Activated CD4-positive, alpha-beta T cell treated with anti-CD3 and anti-CD28 coated beads, Interleukin-2, amount 10 ng/mL, durations not matched to agents 7 days and 5 days (primary cell): ENCODE results near the gene SRC. TPM values are rescaled to one million over a fixed set of nuclear protein-coding genes. Genes with fewer than 3 reads are reported as not detected.

Experiments
- CTCF ChIA-PET: fragments of 350-600 bp; sonication (Branson Sonifier 250); formaldehyde crosslinking; loops from one replicate; lab custom pipeline; 2021; ENCODE audit warnings: antibody characterized with exemption; lab: Charles Lee
- POLR2A ChIA-PET: fragments of 350-600 bp; sonication (Branson Sonifier 250); formaldehyde crosslinking; loops from one replicate; lab custom pipeline; 2021; ENCODE audit warnings: antibody characterized with exemption; lab: Charles Lee
- DNase-seq: peaks from one replicate; pipeline ENCODE4 v3.0.0-alpha.2; 2020
- H3K27ac Mint-ChIP-seq: one replicate; pipeline ENCODE4 v1.8.0; 2021; ENCODE audit warnings: mild to moderate bottlenecking, moderate library complexity, mixed read lengths
- H3K27me3 Mint-ChIP-seq: one replicate; pipeline ENCODE4 v1.8.0; 2021; ENCODE audit warnings: mixed read lengths
- H3K36me3 Mint-ChIP-seq: one replicate; pipeline ENCODE4 v1.8.0; 2021; ENCODE audit warnings: low read depth, mixed read lengths
- H3K4me1 Mint-ChIP-seq: one replicate; pipeline ENCODE4 v1.8.0; 2021; ENCODE audit warnings: mixed read lengths
- H3K4me3 Mint-ChIP-seq: one replicate; pipeline ENCODE4 v1.8.0; 2021; ENCODE audit warnings: mild to moderate bottlenecking, moderate library complexity, mixed read lengths
- H3K9me3 Mint-ChIP-seq: one replicate; pipeline ENCODE4 v1.8.0; 2021; ENCODE audit warnings: mixed read lengths
- total RNA-seq, 2 experiments: library from RNA; stranded (reverse); gene quantifications; one replicate each; pipeline ENCODE4 v1.2.3, GENCODE V29; 2021

SRC gene
- total RNA-seq, 2 experiments from 2014 or later, result 2.1 to 2.6 TPM

DNA sequence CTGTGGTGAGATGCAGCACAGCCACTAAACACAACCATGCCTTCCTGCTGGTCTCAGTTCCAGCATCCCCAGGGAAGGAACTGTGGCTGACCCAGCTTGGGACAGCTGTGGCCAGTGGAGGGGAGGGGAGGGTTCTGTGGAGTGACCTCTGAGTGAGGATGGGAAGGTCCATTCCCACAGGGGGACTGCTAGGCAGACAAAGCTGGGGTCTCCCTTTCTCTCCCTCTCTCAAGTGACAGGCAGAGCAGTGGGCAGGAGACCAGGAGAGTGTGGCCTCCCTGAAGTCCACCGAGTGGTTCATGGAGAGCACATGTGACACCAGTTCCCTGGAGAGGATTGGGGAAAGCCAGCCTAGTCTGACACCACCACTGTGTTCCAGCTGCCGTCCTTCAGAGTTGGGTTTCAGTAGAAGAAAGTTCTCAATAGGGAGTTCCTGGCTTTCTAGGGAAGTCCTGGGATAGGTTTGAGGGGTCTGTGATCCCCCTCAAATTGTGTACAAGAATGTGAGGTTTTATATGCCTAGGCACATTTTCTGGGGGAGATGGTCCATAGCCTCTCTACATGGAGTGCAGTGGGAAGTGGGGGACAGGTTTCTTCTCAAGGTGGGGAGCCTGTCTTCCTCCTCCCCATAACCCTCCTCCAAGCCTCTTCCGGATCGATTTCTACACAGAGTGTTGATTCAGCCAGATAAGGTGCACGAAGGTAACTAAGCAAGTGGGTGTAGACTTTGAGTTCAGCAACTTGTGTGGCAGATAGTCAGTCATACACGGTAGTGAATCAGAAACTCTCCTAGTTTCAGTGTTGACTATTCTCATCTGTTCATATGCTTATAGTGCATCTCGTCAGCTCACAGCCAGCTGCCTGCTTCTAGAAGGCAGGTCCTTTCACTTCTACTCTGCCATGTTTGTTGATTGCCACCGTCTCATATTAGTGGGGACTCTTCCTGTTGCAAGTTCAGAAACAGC, 37.6 kb upstream of the SRC start:
- DNase-seq, result no peak
- ChIA-PET CTCF (no interaction called here), POLR2A (no interaction called here)
- Mint-ChIP-seq H3K27ac (no peak overlapping the region), H3K4me1 (peaks cover 8% of the 10 kb centered on the region), H3K36me3 (peaks cover 5% of the 10 kb centered on the region), H3K9me3 (no peaks in the 10 kb centered on the region), H3K4me3 (no peak overlapping the region), H3K27me3 (no peaks in the 10 kb centered on the region)

DNA sequence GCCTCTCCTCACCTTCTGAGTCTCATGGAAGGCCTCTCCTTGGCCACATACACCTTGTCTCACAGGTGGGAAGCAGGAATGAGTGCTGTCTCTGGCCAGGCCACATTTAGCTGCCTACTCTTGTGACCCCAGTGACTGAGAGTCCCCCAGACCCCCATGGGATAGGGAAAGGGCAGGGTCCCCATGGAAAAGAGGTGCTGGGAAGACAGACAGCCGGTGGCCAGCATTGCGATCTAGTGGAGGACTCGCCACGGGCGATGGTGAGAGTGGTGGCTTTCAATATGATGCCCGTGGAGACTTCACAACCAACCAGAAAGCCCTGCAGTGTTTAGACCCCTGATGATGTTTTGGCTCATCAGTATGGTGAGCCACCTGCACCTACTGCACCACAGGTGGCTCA, 36.6 kb upstream of the SRC start:
- no peaks in the 10 kb centered on the region for H3K27me3 Mint-ChIP-seq
- ChIA-PET CTCF (no interaction called here), POLR2A (no interaction called here)
- H3K9me3 Mint-ChIP-seq, result no peaks in the 10 kb centered on the region
- H3K4me3 Mint-ChIP-seq, result no peak overlapping the region
- DNase-seq, result no peak
- H3K4me1 Mint-ChIP-seq, result peaks cover 8% of the 10 kb centered on the region
- H3K27ac Mint-ChIP-seq, result no peak overlapping the region
- H3K36me3 Mint-ChIP-seq, result peaks cover 4% of the 10 kb centered on the region

- DNase-seq, result no peak
- no peak overlapping the region for H3K27ac Mint-ChIP-seq
- POLR2A ChIA-PET, result no interaction called here
Observed at GRCh38 chr20:37309936-37310590, 35.9 kb upstream of the SRC start.

DNA sequence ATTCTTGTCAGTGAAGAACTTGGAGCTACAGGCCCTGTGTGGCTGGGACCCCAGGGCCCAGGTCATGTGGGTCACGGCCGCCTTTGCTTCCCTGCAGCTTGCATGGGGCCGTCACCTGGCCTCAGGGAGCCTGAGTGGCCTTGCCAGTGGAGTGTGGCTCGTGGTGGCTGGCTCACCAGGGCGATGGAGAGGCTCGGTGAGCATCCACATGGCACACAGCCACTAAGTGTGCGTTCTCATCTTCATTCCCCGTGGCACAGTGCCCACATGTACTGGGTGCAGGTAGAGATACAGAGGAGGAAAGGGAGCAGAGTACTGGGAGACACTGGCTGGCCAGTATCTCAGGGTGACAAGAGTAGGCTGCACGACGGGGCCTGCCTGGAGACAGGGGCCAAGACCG, 35.0 kb upstream of the SRC start:
- POLR2A ChIA-PET, result no interaction called here
- Mint-ChIP-seq H3K4me1 (peaks cover 17% of the 10 kb centered on the region), H3K27me3 (no peaks in the 10 kb centered on the region), H3K27ac (no peak overlapping the region), H3K9me3 (no peaks in the 10 kb centered on the region), H3K36me3 (peaks cover 3% of the 10 kb centered on the region), H3K4me3 (no peak overlapping the region)
- CTCF ChIA-PET, result no interaction called here
- DNase-seq, result no peak

More at GRCh38 chr20:37309936-37310590, 35.9 kb upstream of the SRC start:
- Mint-ChIP-seq H3K4me1 (peaks cover 10% of the 10 kb centered on the region), H3K9me3 (no peaks in the 10 kb centered on the region), H3K4me3 (no peak overlapping the region), H3K27me3 (no peaks in the 10 kb centered on the region), H3K36me3 (peaks cover 3% of the 10 kb centered on the region)
- CTCF ChIA-PET, result no interaction called here

DNA sequence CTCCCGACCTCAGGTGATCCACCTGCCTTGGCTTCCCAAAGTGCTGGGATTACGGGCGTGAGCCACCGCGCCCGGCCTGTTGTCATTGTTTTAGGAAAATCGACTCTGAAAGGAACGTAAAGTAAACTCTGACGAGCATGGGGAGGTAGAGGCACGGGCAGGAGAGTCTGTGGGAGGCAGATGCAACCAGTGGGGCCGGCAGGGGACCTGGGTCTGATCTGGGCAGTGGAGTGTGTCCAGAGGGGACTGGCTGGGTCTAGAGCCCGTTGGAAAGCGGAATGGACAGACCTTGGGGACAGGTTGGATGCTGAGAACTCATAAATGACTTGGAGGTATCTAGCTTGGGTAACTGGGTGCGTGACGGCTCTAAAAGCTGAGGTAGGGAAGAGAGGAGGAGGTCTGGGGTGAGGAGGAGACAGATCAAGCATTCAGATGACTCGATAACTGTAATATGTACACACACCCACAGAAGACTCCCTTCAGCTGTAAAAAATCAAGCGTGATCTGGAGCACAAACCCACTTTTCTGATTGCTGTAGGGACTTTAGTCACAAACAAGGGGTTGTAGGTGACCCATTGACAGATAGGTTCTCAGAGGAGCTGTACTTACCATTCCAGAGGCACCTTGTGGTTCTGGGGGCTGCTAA, 34.1 kb upstream of the SRC start:
- Mint-ChIP-seq H3K27ac (no peak overlapping the region), H3K27me3 (no peaks in the 10 kb centered on the region), H3K36me3 (peaks cover 6% of the 10 kb centered on the region), H3K4me1 (peaks cover 26% of the 10 kb centered on the region), H3K9me3 (no peaks in the 10 kb centered on the region), H3K4me3 (no peak overlapping the region)
- ChIA-PET POLR2A (no interaction called here), CTCF (interaction anchor here (0.9 to 1.2 kb wide), 3 partner anchors 15 to 73 kb away, joined by 3 to 4 read pairs (median 3); no protein-coding TSS in a partner anchor)
- no peak for DNase-seq

DNA sequence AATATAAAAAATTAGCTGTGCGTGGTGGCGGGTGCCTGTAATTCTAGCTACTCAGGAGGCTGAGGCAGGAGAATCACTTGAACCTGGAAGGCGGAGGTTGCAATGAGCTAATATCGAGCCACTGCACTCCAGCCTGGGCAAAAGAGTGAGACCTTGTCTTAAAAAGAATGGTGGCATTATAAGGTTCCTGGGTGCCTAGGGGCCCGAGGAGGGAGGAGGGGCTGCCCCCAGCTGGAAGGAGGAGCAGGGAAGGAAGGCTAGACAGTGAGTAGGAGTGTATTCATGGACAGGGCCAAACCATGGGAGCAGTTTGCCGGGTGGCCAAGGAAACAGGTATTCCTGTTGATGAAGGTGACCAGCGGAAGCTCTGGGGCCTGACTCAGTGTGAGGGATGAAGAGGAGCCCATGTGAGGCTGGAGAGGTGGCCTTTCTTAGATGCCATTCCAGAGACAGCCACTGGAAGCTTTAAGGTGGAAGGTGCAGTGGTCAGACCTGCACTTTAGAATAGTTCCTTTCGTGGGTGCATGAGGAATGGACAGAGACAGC, 32.3 kb upstream of the SRC start:
- peaks cover 11% of the 10 kb centered on the region for H3K36me3 Mint-ChIP-seq

DNA sequence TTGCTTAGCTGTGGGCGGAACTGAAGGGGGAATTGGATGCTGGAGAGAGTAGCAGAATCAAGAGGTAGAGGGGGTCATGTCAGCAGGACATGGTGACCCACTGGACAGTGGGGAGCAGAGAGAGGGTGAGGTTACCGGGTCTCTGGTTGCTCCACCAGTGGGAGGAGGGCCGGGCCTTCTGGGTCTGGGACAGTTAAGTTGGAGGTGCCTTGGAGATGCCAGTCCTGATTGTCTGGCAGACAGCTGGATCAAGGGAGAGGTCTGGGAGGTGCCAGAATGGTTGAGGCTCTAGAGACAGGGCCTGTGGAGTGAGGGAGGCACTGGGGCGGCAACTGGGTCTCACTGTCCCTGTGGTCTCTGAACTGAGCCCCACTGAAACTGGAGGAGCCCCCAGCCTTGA, 31.8 kb upstream of the SRC start:
- peak overlapping the region; percentile 16 for H3K27ac Mint-ChIP-seq
- no peak overlapping the region for H3K4me3 Mint-ChIP-seq
- DNase-seq, result no peak
- H3K4me1 Mint-ChIP-seq, result peaks cover 29% of the 10 kb centered on the region
- no peaks in the 10 kb centered on the region for H3K9me3 Mint-ChIP-seq
- ChIA-PET POLR2A (no interaction called here), CTCF (no interaction called here)
- H3K27me3 Mint-ChIP-seq, result no peaks in the 10 kb centered on the region
- peaks cover 11% of the 10 kb centered on the region for H3K36me3 Mint-ChIP-seq

More for the DNA sequence above, 32.3 kb upstream of the SRC start:
- Mint-ChIP-seq H3K4me1 (peaks cover 32% of the 10 kb centered on the region), H3K9me3 (no peaks in the 10 kb centered on the region), H3K27me3 (no peaks in the 10 kb centered on the region), H3K27ac (peak overlapping the region; percentile 16), H3K4me3 (no peak overlapping the region)
- ChIA-PET CTCF (interaction anchor here (0.5 kb wide), 1 partner anchor 70 kb away, joined by 3 read pairs; no protein-coding TSS in a partner anchor), POLR2A (no interaction called here)
- no peak for DNase-seq

DNA sequence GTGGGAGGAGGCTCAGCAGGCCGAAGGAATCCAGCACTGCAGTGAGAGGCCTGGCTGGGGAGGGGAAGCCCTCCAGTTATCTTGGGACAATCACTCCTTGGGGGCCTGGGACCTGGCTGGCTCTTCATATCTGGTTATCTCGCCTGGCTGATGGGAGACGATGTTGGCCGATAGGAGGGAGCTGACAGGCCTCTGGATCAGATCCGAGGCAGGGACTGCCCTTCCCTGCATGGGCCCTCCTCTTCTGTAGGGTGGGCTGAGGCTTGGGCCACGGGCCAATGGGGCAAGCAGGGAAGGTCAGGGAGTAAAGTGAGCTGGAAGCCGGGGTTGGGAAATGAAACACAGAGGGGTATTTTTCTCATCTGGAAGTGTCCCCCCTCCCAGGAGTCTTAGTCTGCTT, 31.3 kb upstream of the SRC start:
- CTCF ChIA-PET, result no interaction called here
- Mint-ChIP-seq H3K36me3 (peaks cover 11% of the 10 kb centered on the region), H3K27me3 (no peaks in the 10 kb centered on the region), H3K27ac (no peak overlapping the region), H3K4me3 (no peak overlapping the region), H3K9me3 (no peaks in the 10 kb centered on the region), H3K4me1 (peaks cover 29% of the 10 kb centered on the region)
- no peak for DNase-seq
- POLR2A ChIA-PET, result no interaction called here

- no peak overlapping the region for H3K4me3 Mint-ChIP-seq
- ChIA-PET POLR2A (no interaction called here), CTCF (interaction anchor here (0.6 to 1.5 kb wide), 2 partner anchors 16 to 39 kb away, joined by 3 read pairs; no protein-coding TSS in a partner anchor)
- peaks cover 11% of the 10 kb centered on the region for H3K36me3 Mint-ChIP-seq
- DNase-seq, result no peak
- no peaks in the 10 kb centered on the region for H3K27me3 Mint-ChIP-seq
- H3K4me1 Mint-ChIP-seq, result peaks cover 29% of the 10 kb centered on the region
- no peaks in the 10 kb centered on the region for H3K9me3 Mint-ChIP-seq
- peak overlapping the region; percentile 67 for H3K27ac Mint-ChIP-seq
Observed at GRCh38 chr20:37315021-37315451, 30.9 kb upstream of the SRC start.

GRCh38 chr20:37315452-37316110, 30.4 kb upstream of the SRC start:
- POLR2A ChIA-PET, result interaction anchor here (0.5 kb wide), 1 partner anchor 95 kb away, joined by 4 read pairs; no protein-coding TSS in a partner anchor
- H3K4me1 Mint-ChIP-seq, result peaks cover 29% of the 10 kb centered on the region
- CTCF ChIA-PET, result interaction anchor here (0.6 to 1.5 kb wide), 2 partner anchors 15 to 39 kb away, joined by 3 read pairs; no protein-coding TSS in a partner anchor

DNA sequence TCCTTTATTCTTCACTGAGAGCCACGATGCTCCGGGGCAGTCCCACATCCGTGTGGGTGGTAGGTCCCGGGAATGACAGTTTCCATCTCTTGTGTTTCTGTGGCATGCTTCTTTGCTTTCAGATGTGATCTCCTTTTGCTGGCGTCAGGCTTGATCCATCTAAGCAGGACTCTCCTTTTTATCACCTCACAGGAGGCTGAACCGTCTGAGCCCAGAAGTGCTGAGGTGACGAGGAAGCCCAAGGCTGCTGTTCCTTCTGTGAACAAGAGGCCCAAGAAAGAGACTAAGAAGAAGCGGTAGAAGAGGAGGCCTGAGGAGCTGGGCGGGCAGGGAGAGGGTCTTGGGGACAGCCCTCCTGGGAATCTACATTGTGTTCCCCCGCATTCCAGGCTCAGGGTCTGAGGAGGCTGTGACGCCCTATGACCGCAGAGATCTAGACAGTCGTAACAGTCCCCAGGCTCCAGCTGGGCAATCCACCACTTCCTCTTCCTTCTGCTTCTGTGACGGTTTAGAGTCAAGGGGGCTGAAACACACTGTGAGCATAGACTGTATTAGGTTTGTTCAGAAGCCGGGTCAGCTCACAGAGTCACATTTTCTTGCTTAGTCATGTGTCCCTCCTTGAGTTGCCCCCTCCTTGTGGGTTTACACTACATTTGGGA, 29.7 kb upstream of the SRC start:
- Mint-ChIP-seq H3K4me1 (peaks cover 29% of the 10 kb centered on the region), H3K9me3 (no peaks in the 10 kb centered on the region), H3K4me3 (no peak overlapping the region), H3K27me3 (no peaks in the 10 kb centered on the region), H3K27ac (peak overlapping the region; percentile 86), H3K36me3 (peaks cover 11% of the 10 kb centered on the region)
- ChIA-PET CTCF (interaction anchor here (1.5 kb wide), 1 partner anchor 15 kb away, joined by 3 read pairs; no protein-coding TSS in a partner anchor), POLR2A (interaction anchor here (0.5 kb wide), 1 partner anchor 95 kb away, joined by 4 read pairs; no protein-coding TSS in a partner anchor)
- peak; percentile 46 for DNase-seq

More at GRCh38 chr20:37315452-37316110, 30.4 kb upstream of the SRC start:
- Mint-ChIP-seq H3K27ac (peak overlapping the region; percentile 86), H3K36me3 (peaks cover 11% of the 10 kb centered on the region), H3K4me3 (no peak overlapping the region), H3K27me3 (no peaks in the 10 kb centered on the region), H3K9me3 (no peaks in the 10 kb centered on the region)
- DNase-seq, result no peak
